GM19455 (cell line): ENCODE results near the gene SULT1A3.
A peak's percentile ranks its signal among the peaks of the same experiment; 100 is the strongest.
"Not testable (repeated sequence)": the region's sequence is repeated elsewhere in the genome, so short reads cannot be mapped to it uniquely, and the experiment has no call there.

Source experiments
- ATAC-seq: cut with Tn5 transposase; IDR thresholded peaks from one replicate; pipeline ENCODE4 v1.9.1; 2021; ENCODE audit not compliant: unreplicated experiment

SULT1A3 gene

GRCh38 chr16:30199049-30199448 is at the start of gene SULT1A3:
SULT1A3 (plus strand) TSS chr16:30199255; CDS start chr16:30200729, 1,474 bp downstream.
- not testable (repeated sequence) for ATAC-seq

GRCh38 chr16:30151091-30151490 is 48.0 kb upstream of the SULT1A3 start:
- ATAC-seq, result no peak

- ATAC-seq, result no peak
These were observed 46.5 kb upstream of the SULT1A3 start for GRCh38 chr16:30152517-30152916.

GRCh38 chr16:30155188-30155587 is 43.9 kb upstream of the SULT1A3 start:
- ATAC-seq, result no peak

- ATAC-seq, result no peak
These were observed 41.8 kb upstream of the SULT1A3 start for GRCh38 chr16:30157214-30157613.

- no peak for ATAC-seq
These were observed 35.5 kb upstream of the SULT1A3 start for GRCh38 chr16:30163538-30163937.

- ATAC-seq, result no peak
These were observed 32.7 kb upstream of the SULT1A3 start for GRCh38 chr16:30166202-30166902.

- ATAC-seq, result not testable (repeated sequence)
These were observed 30.3 kb upstream of the SULT1A3 start for GRCh38 chr16:30168746-30169145.

- ATAC-seq, result not testable (repeated sequence)
These were observed 29.6 kb upstream of the SULT1A3 start for GRCh38 chr16:30169416-30169815.

- not testable (repeated sequence) for ATAC-seq
These were observed 28.9 kb upstream of the SULT1A3 start for GRCh38 chr16:30170145-30170544.

- no peak for ATAC-seq
These were observed 26.0 kb upstream of the SULT1A3 start for GRCh38 chr16:30173054-30173453.

- not testable (repeated sequence) for ATAC-seq
These were observed 22.2 kb upstream of the SULT1A3 start for GRCh38 chr16:30176876-30177275.

- ATAC-seq, result no peak
These were observed 19.9 kb upstream of the SULT1A3 start for GRCh38 chr16:30179195-30179594.

GRCh38 chr16:30179931-30180330 is 19.1 kb upstream of the SULT1A3 start:
- ATAC-seq, result no peak

- no peak for ATAC-seq
These were observed 18.3 kb upstream of the SULT1A3 start for GRCh38 chr16:30180741-30181140.

- peak; percentile 39 for ATAC-seq
These were observed 15.6 kb upstream of the SULT1A3 start, which contains the start of gene CORO1A for GRCh38 chr16:30183233-30184095. CORO1A (plus strand) TSS chr16:30183602; CDS start chr16:30185210, 1,608 bp downstream.

GRCh38 chr16:30184096-30184890 is 14.8 kb upstream of the SULT1A3 start:
- no peak for ATAC-seq

- ATAC-seq, result peak; percentile 0
These were observed 14.0 kb upstream of the SULT1A3 start for GRCh38 chr16:30184891-30185682.

- ATAC-seq, result peak; percentile 33
These were observed 13.2 kb upstream of the SULT1A3 start for GRCh38 chr16:30185683-30186421.

GRCh38 chr16:30186444-30186781 is 12.6 kb upstream of the SULT1A3 start:
- no peak for ATAC-seq
